Stimulated activated CD4-positive, alpha-beta T cell treated with anti-CD3 and anti-CD28 coated beads, Interleukin-15, amount 100 ng/mL, for 48 hours (primary cell): Measurements from ENCODE around the gene IGFBPL1.
A peak's percentile ranks its signal among the peaks of the same experiment; 100 is the strongest.
"Not testable (repeated sequence)": the region's sequence is repeated elsewhere in the genome, so short reads cannot be mapped to it uniquely, and the experiment has no call there.

Source experiments
- DNase-seq, 2 donors: peaks; one replicate each; pipeline ENCODE4 v3.0.0-alpha.2; 2020; ENCODE audit warnings: low read depth in 2 of 2

Gene IGFBPL1

GRCh38 chr9:38380230-38380871 lies 43.9 kb downstream of the IGFBPL1 start:
- DNase-seq = no peak

GRCh38 chr9:38377336-38378083 lies 46.7 kb downstream of the IGFBPL1 start:
- not testable (repeated sequence) for DNase-seq

- DNase-seq = no peak
Measured at GRCh38 chr9:38376021-38376670, 48.1 kb downstream of the IGFBPL1 start.

GRCh38 chr9:38375572-38375963 lies 48.7 kb downstream of the IGFBPL1 start:
- DNase-seq = no peak

- DNase-seq = no peak
Measured at GRCh38 chr9:38374847-38375571, 49.2 kb downstream of the IGFBPL1 start.

GRCh38 chr9:38373679-38374078 lies 50.6 kb downstream of the IGFBPL1 start:
- DNase-seq = no peak

- no peak for DNase-seq
Measured at GRCh38 chr9:38372762-38373619, 51.3 kb downstream of the IGFBPL1 start.

GRCh38 chr9:38371495-38371894 lies 52.8 kb downstream of the IGFBPL1 start:
- no peak for DNase-seq

GRCh38 chr9:38370176-38370575 lies 54.1 kb downstream of the IGFBPL1 start:
- DNase-seq = no peak

- DNase-seq = no peak
Measured at GRCh38 chr9:38368731-38369130, 55.5 kb downstream of the IGFBPL1 start.

GRCh38 chr9:38367898-38368297 lies 56.4 kb downstream of the IGFBPL1 start:
- DNase-seq = no peak

GRCh38 chr9:38363589-38363925 lies 60.7 kb downstream of the IGFBPL1 start:
- DNase-seq = no peak

GRCh38 chr9:38362852-38363588 lies 61.2 kb downstream of the IGFBPL1 start:
- peak in 1 of 2 donors; percentile 10 for DNase-seq

GRCh38 chr9:38361473-38361850 lies 62.8 kb downstream of the IGFBPL1 start:
- DNase-seq = no peak

GRCh38 chr9:38360839-38361472 lies 63.3 kb downstream of the IGFBPL1 start:
- no peak for DNase-seq

GRCh38 chr9:38359689-38360385 lies 64.4 kb downstream of the IGFBPL1 start:
- DNase-seq = no peak

GRCh38 chr9:38359297-38359653 lies 65.0 kb downstream of the IGFBPL1 start:
- no peak for DNase-seq

GRCh38 chr9:38358390-38359296 lies 65.6 kb downstream of the IGFBPL1 start:
- DNase-seq = no peak
